PC-3 (cell line): ENCODE results near the gene CNKSR3. TPM values are rescaled to one million over a fixed set of nuclear protein-coding genes. Genes with fewer than 3 reads are reported as not detected.

Experiments
- ATAC-seq: fragments of 200-7000 bp; cut with Tn5 transposase; 2 replicates; pipeline ENCODE4 v1.9.1; 2020; ENCODE audit warnings: mild to moderate bottlenecking, moderate library complexity
- BruUV-seq: library from RNA; stranded (reverse); fragments of 400-500 nt; replicated peaks from 2 replicates; lab custom pipeline; 2021; lab: Mats Ljungman, UMichigan
- CTCF ChIA-PET: fragments of 300-600 bp; sonication (Branson Sonifier 250); formaldehyde crosslinking; loops from one replicate; lab custom pipeline; 2022; ENCODE audit warnings: antibody characterized with exemption; lab: Charles Lee
- POLR2A ChIA-PET: fragments of 300-600 bp; sonication (Branson Sonifier 250); formaldehyde crosslinking; loops from one replicate; lab custom pipeline; 2022; ENCODE audit warnings: antibody characterized with exemption; ENCODE audit not compliant: unreplicated experiment; lab: Charles Lee
- DNase-seq: peaks from one replicate; pipeline ENCODE4 v3.0.0-alpha.2; 2015
- H2AFZ ChIP-seq: fragments of 300-600 bp; sonication (generic); 2 replicates; pipeline ENCODE4 v1.6.0; 2016; ENCODE audit warnings: antibody characterized with exemption, low read length
- H3F3A ChIP-seq: fragments of 300-600 bp; sonication (generic); one replicate; pipeline ENCODE4 v1.6.0; 2017; ENCODE audit warnings: antibody characterized with exemption, low read length, control low read depth, mild to moderate bottlenecking; ENCODE audit not compliant: unreplicated experiment
- H3K27ac ChIP-seq: fragments of 300-600 bp; sonication (generic); 2 replicates; pipeline ENCODE4 v1.5.1; 2016; ENCODE audit warnings: mild to moderate bottlenecking, low read length
- H3K27me3 ChIP-seq: fragments of 300-600 bp; sonication (generic); 2 replicates; pipeline ENCODE4 v1.6.1; 2016; ENCODE audit warnings: low read length, mixed read lengths
- H3K36me3 ChIP-seq: fragments of 300-600 bp; sonication (generic); 2 replicates; pipeline ENCODE4 v1.6.1; 2016; ENCODE audit warnings: low read depth, mixed run types, low read length, mixed read lengths
- H3K4me1 ChIP-seq: fragments of 300-600 bp; sonication (generic); 2 replicates; pipeline ENCODE4 v1.5.1; 2016; ENCODE audit warnings: low read length; ENCODE audit not compliant: insufficient read depth
- H3K4me2 ChIP-seq: fragments of 300-600 bp; sonication (generic); 2 replicates; pipeline ENCODE4 v1.6.0; 2016; ENCODE audit warnings: low read length
- H3K4me3 ChIP-seq: fragments of 300-600 bp; sonication (generic); 2 replicates; pipeline ENCODE4 v1.5.1; 2016; ENCODE audit warnings: mild to moderate bottlenecking, low read length, mixed read lengths
- H3K79me2 ChIP-seq: fragments of 300-600 bp; sonication (generic); 2 replicates; pipeline ENCODE4 v1.6.1; 2017; ENCODE audit warnings: low read length, mixed read lengths
- H3K9ac ChIP-seq: fragments of 300-600 bp; sonication (generic); 2 replicates; pipeline ENCODE4 v1.6.0; 2016; ENCODE audit warnings: mild to moderate bottlenecking, low read length
- H3K9me2 ChIP-seq: fragments of 300-600 bp; sonication (generic); replicated peaks from 2 replicates; pipeline ENCODE4 v1.6.1; 2016; ENCODE audit warnings: mixed run types, low read length, mixed read lengths
- H3K9me3 ChIP-seq: fragments of 300-600 bp; sonication (generic); 2 replicates; pipeline ENCODE4 v1.6.1; 2016; ENCODE audit warnings: low read length, mixed read lengths
- H4K20me1 ChIP-seq: fragments of 300-600 bp; sonication (generic); 2 replicates; pipeline ENCODE4 v1.6.1; 2016; ENCODE audit warnings: low read length, mixed read lengths
- CTCF ChIP-seq: fragments of 300-600 bp; sonication (generic); conservative IDR thresholded peaks from 2 replicates; pipeline ENCODE4 v1.5.1; 2017; ENCODE audit warnings: antibody characterized with exemption, low read depth, mild to moderate bottlenecking, low read length
- EZH2 ChIP-seq: fragments of 300-600 bp; sonication (generic); IDR thresholded peaks from one replicate; pipeline ENCODE4 v1.6.1; 2017; ENCODE audit warnings: antibody characterized with exemption, mild to moderate bottlenecking, low read length; ENCODE audit not compliant: unreplicated experiment
- EZH2phosphoT487 ChIP-seq: fragments of 300-600 bp; sonication (generic); IDR thresholded peaks from 2 replicates; pipeline ENCODE4 v1.6.1; 2018; ENCODE audit warnings: mild to moderate bottlenecking, antibody characterized with exemption, low read length, borderline replicate concordance
- intact Hi-C: fragments of 100-400 bp; cut with micrococcal nuclease; formaldehyde crosslinking; loops from 2 replicates; pipeline ENCODE4 v1.9.0; 2023
- total RNA-seq: library from RNA; depleted of rRNA; stranded (reverse); fragments of >200 nt; gene quantifications from 2 replicates; pipeline ENCODE4 v1.2.3, GENCODE V29; 2014

CNKSR3 gene
- total RNA-seq, 1 experiment from 2014 or later = 3.2 TPM

- POLR2A ChIA-PET = no interaction called here
- Histone ChIP-seq H3K4me1 (no peaks in the 10 kb centered on the region), H4K20me1 (no peaks in the 10 kb centered on the region), H3K9me2 (no peaks in the 10 kb centered on the region), H3K36me3 (no peaks in the 10 kb centered on the region), H3K27ac (no peak overlapping the region), H3F3A (no peaks in the 10 kb centered on the region), H3K27me3 (no peaks in the 10 kb centered on the region), H2AFZ (no peak overlapping the region), H3K4me2 (no peak overlapping the region), H3K9me3 (no peaks in the 10 kb centered on the region), H3K9ac (no peak overlapping the region), H3K79me2 (no peaks in the 10 kb centered on the region), H3K4me3 (no peak overlapping the region)
- TF ChIP-seq EZH2phosphoT487 (no peak), CTCF (no peak), EZH2 (no peak)
- BruUV-seq = no TSS peak
- ATAC-seq = no peak
- intact Hi-C loops = no loop called here
- no peak for DNase-seq
- CTCF ChIA-PET = no interaction called here
Observed at GRCh38 chr6:154425034-154425433, 85.5 kb downstream of the CNKSR3 start.

GRCh38 chr6:154414021-154414813 lies 96.3 kb downstream of the CNKSR3 start:
- Histone ChIP-seq H2AFZ (no peak overlapping the region), H3K79me2 (no peaks in the 10 kb centered on the region), H3K4me2 (no peak overlapping the region), H3K9ac (no peak overlapping the region), H4K20me1 (no peaks in the 10 kb centered on the region), H3K36me3 (no peaks in the 10 kb centered on the region), H3K9me3 (no peaks in the 10 kb centered on the region), H3K27me3 (no peaks in the 10 kb centered on the region), H3K9me2 (no peaks in the 10 kb centered on the region), H3K27ac (no peak overlapping the region), H3F3A (peaks cover 5% of the 10 kb centered on the region), H3K4me3 (no peak overlapping the region), H3K4me1 (peaks cover 20% of the 10 kb centered on the region)
- CTCF ChIA-PET = no interaction called here
- intact Hi-C loops = no loop called here
- POLR2A ChIA-PET = no interaction called here
- no TSS peak for BruUV-seq
- ATAC-seq = no peak
- DNase-seq = no peak
- no peak for TF ChIP-seq CTCF
- TF ChIP-seq EZH2phosphoT487 = no peak
- TF ChIP-seq EZH2 = no peak
